ENCODE measurements around the gene BANF2.

Gene BANF2

GRCh38 chr20:17673084-17673483, 26.7 kb upstream of the BANF2 start:
- TF ChIP-seq TARDBP (IDR thresholded peaks at IDR 0.05) (no peak), PKNOX1 (IDR thresholded peaks at IDR 0.05) (no peak), CTBP1 (IDR thresholded peaks at IDR 0.05; ENCODE audit: borderline replicate concordance) (no peak), ARNT (IDR thresholded peaks at IDR 0.05) (no peak), SP1 (IDR thresholded peaks at IDR 0.05) (no peak), BHLHE40 (IDR thresholded peaks at IDR 0.05; ENCODE audit: borderline replicate concordance) (no peak)
- POLR2A ChIA-PET: no interaction called here
- CTCF ChIA-PET: interaction anchor here (1.5 kb wide), 1 partner anchor 9 kb away, joined by 5 read pairs; the partner anchor contains the start of gene RRBP1

GRCh38 chr20:17674722-17675518, 24.8 kb upstream of the BANF2 start:
- ChIA-PET POLR2A (no interaction called here), CTCF (no interaction called here)
- TF ChIP-seq LEF1 (IDR thresholded peaks at IDR 0.05; ENCODE audit: borderline replicate concordance) (no peak), TARDBP (IDR thresholded peaks at IDR 0.05) (no peak), FOXA1 (IDR thresholded peaks at IDR 0.05) (no peak), ZNF384 (IDR thresholded peaks at IDR 0.05) (no peak), FOXK2 (IDR thresholded peaks at IDR 0.05) (no peak), ARNT (IDR thresholded peaks at IDR 0.05) (no peak), L3MBTL2 (conservative IDR thresholded peaks at IDR 0.05) (no peak), SP1 (IDR thresholded peaks at IDR 0.05) (no peak), NFRKB (IDR thresholded peaks at IDR 0.05) (no peak), SUZ12 (IDR thresholded peaks at IDR 0.05) (no peak), ELF4 (IDR thresholded peaks at IDR 0.05) (no peak), FOXM1 (IDR thresholded peaks at IDR 0.05; ENCODE audit: borderline replicate concordance) (no peak), BHLHE40 (IDR thresholded peaks at IDR 0.05; ENCODE audit: borderline replicate concordance) (no peak), CTBP1 (IDR thresholded peaks at IDR 0.05; ENCODE audit: borderline replicate concordance) (no peak), HDGF (IDR thresholded peaks at IDR 0.05; ENCODE audit: borderline replicate concordance) (no peak), PKNOX1 (IDR thresholded peaks at IDR 0.05) (no peak)
- no peak for DNase-seq (ENCODE audit: extremely low spot score)

More at GRCh38 chr20:17673084-17673483, 26.7 kb upstream of the BANF2 start:
- DNase-seq (ENCODE audit: extremely low spot score): no peak

GRCh38 chr20:17675519-17676377, 24.0 kb upstream of the BANF2 start:
- CTCF ChIA-PET: no interaction called here
- TF ChIP-seq ELF4 (IDR thresholded peaks at IDR 0.05): no peak
- POLR2A ChIA-PET: interaction anchor here (1.3 kb wide), 1 partner anchor 9 kb away, joined by 3 read pairs; no protein-coding TSS in a partner anchor
- DNase-seq (ENCODE audit: extremely low spot score): no peak

- POLR2A ChIA-PET: interaction anchor here (1.3 kb wide), 1 partner anchor 9 kb away, joined by 3 read pairs; no protein-coding TSS in a partner anchor
- DNase-seq (ENCODE audit: extremely low spot score): no peak
Measured at GRCh38 chr20:17676378-17676759, 23.4 kb upstream of the BANF2 start.

GRCh38 chr20:17676942-17677341, 22.8 kb upstream of the BANF2 start:
- CTCF ChIA-PET: no interaction called here

More at GRCh38 chr20:17676378-17676759, 23.4 kb upstream of the BANF2 start:
- no peak for TF ChIP-seq PKNOX1 (IDR thresholded peaks at IDR 0.05)
- no peak for TF ChIP-seq L3MBTL2 (conservative IDR thresholded peaks at IDR 0.05)
- no peak for TF ChIP-seq SUZ12 (IDR thresholded peaks at IDR 0.05)
- TF ChIP-seq HDGF (IDR thresholded peaks at IDR 0.05; ENCODE audit: borderline replicate concordance): no peak
- no peak for TF ChIP-seq ARNT (IDR thresholded peaks at IDR 0.05)
- TF ChIP-seq FOXA1 (IDR thresholded peaks at IDR 0.05): no peak
- no peak for TF ChIP-seq LEF1 (IDR thresholded peaks at IDR 0.05; ENCODE audit: borderline replicate concordance)
- no peak for TF ChIP-seq TARDBP (IDR thresholded peaks at IDR 0.05)
- no peak for TF ChIP-seq FOXM1 (IDR thresholded peaks at IDR 0.05; ENCODE audit: borderline replicate concordance)
- no peak for TF ChIP-seq NFRKB (IDR thresholded peaks at IDR 0.05)
- no peak for TF ChIP-seq BHLHE40 (IDR thresholded peaks at IDR 0.05; ENCODE audit: borderline replicate concordance)
- TF ChIP-seq ZNF384 (IDR thresholded peaks at IDR 0.05): no peak
- no peak for TF ChIP-seq FOXK2 (IDR thresholded peaks at IDR 0.05)
- no peak for TF ChIP-seq ELF4 (IDR thresholded peaks at IDR 0.05)
- TF ChIP-seq SP1 (IDR thresholded peaks at IDR 0.05): no peak
- TF ChIP-seq CTBP1 (IDR thresholded peaks at IDR 0.05; ENCODE audit: borderline replicate concordance): no peak
- CTCF ChIA-PET: no interaction called here

More at GRCh38 chr20:17676942-17677341, 22.8 kb upstream of the BANF2 start:
- POLR2A ChIA-PET: interaction anchor here (1.3 kb wide), 1 partner anchor 10 kb away, joined by 3 read pairs; no protein-coding TSS in a partner anchor
- TF ChIP-seq TARDBP (IDR thresholded peaks at IDR 0.05) (no peak), FOXM1 (IDR thresholded peaks at IDR 0.05; ENCODE audit: borderline replicate concordance) (no peak), SUZ12 (IDR thresholded peaks at IDR 0.05) (no peak), L3MBTL2 (conservative IDR thresholded peaks at IDR 0.05) (no peak), LEF1 (IDR thresholded peaks at IDR 0.05; ENCODE audit: borderline replicate concordance) (no peak), ELF4 (IDR thresholded peaks at IDR 0.05) (no peak), SP1 (IDR thresholded peaks at IDR 0.05) (no peak), FOXK2 (IDR thresholded peaks at IDR 0.05) (no peak), NFRKB (IDR thresholded peaks at IDR 0.05) (no peak), BHLHE40 (IDR thresholded peaks at IDR 0.05; ENCODE audit: borderline replicate concordance) (no peak)
- no peak for DNase-seq (ENCODE audit: extremely low spot score)
